NCI-H1694 treated with DMSO at 0.1 percent for 48 hours (cell line): Measurements from ENCODE around the gene RYR3.

Source experiments
- DNase-seq: peaks from one replicate; lab custom pipeline; 2025; lab: John Stamatoyannopoulos, UW

The RYR3 gene

GRCh38 chr15:33716025-33716424, 405.3 kb downstream of the RYR3 start:
- no peak for DNase-seq

GRCh38 chr15:33720952-33721351, 410.2 kb downstream of the RYR3 start:
- no peak for DNase-seq

- no peak for DNase-seq
Measured at GRCh38 chr15:33722005-33722672, 411.4 kb downstream of the RYR3 start.

GRCh38 chr15:33722673-33723015, 411.9 kb downstream of the RYR3 start:
- DNase-seq, result no peak

- DNase-seq, result no peak
Measured at GRCh38 chr15:33724321-33725036, 413.7 kb downstream of the RYR3 start.

- no peak for DNase-seq
Measured at GRCh38 chr15:33729653-33730052, 418.9 kb downstream of the RYR3 start.

- DNase-seq, result no peak
Measured at GRCh38 chr15:33730815-33731214, 420.0 kb downstream of the RYR3 start.

- no peak for DNase-seq
Measured at GRCh38 chr15:33735143-33735542, 424.4 kb downstream of the RYR3 start.

GRCh38 chr15:33735637-33736247, 425.0 kb downstream of the RYR3 start:
- DNase-seq, result no peak

GRCh38 chr15:33737687-33738601, 427.2 kb downstream of the RYR3 start:
- no peak for DNase-seq

- no peak for DNase-seq
Measured at GRCh38 chr15:33738941-33739664, 428.3 kb downstream of the RYR3 start.

- no peak for DNase-seq
Measured at GRCh38 chr15:33742306-33742705, 431.5 kb downstream of the RYR3 start.

- no peak for DNase-seq
Measured at GRCh38 chr15:33742800-33743199, 432.0 kb downstream of the RYR3 start.

GRCh38 chr15:33746203-33746602, 435.4 kb downstream of the RYR3 start:
- DNase-seq, result no peak

- no peak for DNase-seq
Measured at GRCh38 chr15:33753012-33753411, 442.2 kb downstream of the RYR3 start.

GRCh38 chr15:33754242-33754641, 443.5 kb downstream of the RYR3 start:
- DNase-seq, result no peak

- no peak for DNase-seq
Measured at GRCh38 chr15:33756961-33757360, 446.2 kb downstream of the RYR3 start.

- DNase-seq, result no peak
Measured at GRCh38 chr15:33757516-33758232, 446.9 kb downstream of the RYR3 start.

- DNase-seq, result no peak
Measured at GRCh38 chr15:33766389-33766788, 455.6 kb downstream of the RYR3 start.

- DNase-seq, result no peak
Measured at GRCh38 chr15:33768670-33769190, 458.0 kb downstream of the RYR3 start.

- DNase-seq, result no peak
Measured at GRCh38 chr15:33773969-33774368, 463.2 kb downstream of the RYR3 start.
